ENCODE measurements around the gene SERPIND1.

GRCh38 chr22:20809538-20810185 lies 35.7 kb downstream of the SERPIND1 start:
- TF ChIP-seq, protein P1, sequence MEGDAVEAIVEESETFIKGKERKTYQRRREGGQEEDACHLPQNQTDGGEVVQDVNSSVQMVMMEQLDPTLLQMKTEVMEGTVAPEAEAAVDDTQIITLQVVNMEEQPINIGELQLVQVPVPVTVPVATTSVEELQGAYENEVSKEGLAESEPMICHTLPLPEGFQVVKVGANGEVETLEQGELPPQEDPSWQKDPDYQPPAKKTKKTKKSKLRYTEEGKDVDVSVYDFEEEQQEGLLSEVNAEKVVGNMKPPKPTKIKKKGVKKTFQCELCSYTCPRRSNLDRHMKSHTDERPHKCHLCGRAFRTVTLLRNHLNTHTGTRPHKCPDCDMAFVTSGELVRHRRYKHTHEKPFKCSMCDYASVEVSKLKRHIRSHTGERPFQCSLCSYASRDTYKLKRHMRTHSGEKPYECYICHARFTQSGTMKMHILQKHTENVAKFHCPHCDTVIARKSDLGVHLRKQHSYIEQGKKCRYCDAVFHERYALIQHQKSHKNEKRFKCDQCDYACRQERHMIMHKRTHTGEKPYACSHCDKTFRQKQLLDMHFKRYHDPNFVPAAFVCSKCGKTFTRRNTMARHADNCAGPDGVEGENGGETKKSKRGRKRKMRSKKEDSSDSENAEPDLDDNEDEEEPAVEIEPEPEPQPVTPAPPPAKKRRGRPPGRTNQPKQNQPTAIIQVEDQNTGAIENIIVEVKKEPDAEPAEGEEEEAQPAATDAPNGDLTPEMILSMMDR (IDR thresholded peaks at IDR 0.05) = no peak
- TF ChIP-seq POLR2A (IDR thresholded peaks at IDR 0.05) (no peak), POLR2AphosphoS5 (IDR thresholded peaks at IDR 0.05) (no peak), EP300 (IDR thresholded peaks at IDR 0.05) (no peak)

Data from gastroesophageal sphincter (tissue), 3 donors.